Bone marrow (tissue), 2 donors: ENCODE measurements around the gene ST3GAL3.
"Not testable (repeated sequence)": the region's sequence is repeated elsewhere in the genome, so short reads cannot be mapped to it uniquely, and the experiment has no call there.

ENCODE experiments used
- DNase-seq, 2 donors: peaks; one replicate each; lab custom pipeline; 2025; lab: John Stamatoyannopoulos, UW

Gene ST3GAL3

GRCh38 chr1:43703836-43704235, 3.5 kb upstream of the ST3GAL3 start:
- no peak for DNase-seq

- no peak for DNase-seq
These were observed 2.5 kb upstream of the ST3GAL3 start for GRCh38 chr1:43704838-43705237.

GRCh38 chr1:43705334-43705733, 2.0 kb upstream of the ST3GAL3 start:
- no peak for DNase-seq

- no peak for DNase-seq
These were observed 1.2 kb upstream of the ST3GAL3 start for GRCh38 chr1:43705982-43706597.

GRCh38 chr1:43706598-43707189, 642 bp upstream of the ST3GAL3 start:
- no peak for DNase-seq

GRCh38 chr1:43708002-43708410, 670 bp downstream of the ST3GAL3 start:
- DNase-seq, result no peak

GRCh38 chr1:43711049-43711448, 3.7 kb downstream of the ST3GAL3 start:
- peak in 1 of 2 donors; percentile 56 for DNase-seq

GRCh38 chr1:43711524-43712386, 4.4 kb downstream of the ST3GAL3 start:
- no peak for DNase-seq

- DNase-seq, result no peak
These were observed 9.4 kb downstream of the ST3GAL3 start for GRCh38 chr1:43716559-43717281.

- DNase-seq, result no peak
These were observed 11.7 kb downstream of the ST3GAL3 start for GRCh38 chr1:43719063-43719462.

- DNase-seq, result not testable (repeated sequence)
These were observed 12.5 kb downstream of the ST3GAL3 start for GRCh38 chr1:43719670-43720419.

GRCh38 chr1:43722810-43723209, 15.5 kb downstream of the ST3GAL3 start:
- DNase-seq, result no peak

- no peak for DNase-seq
These were observed 22.6 kb downstream of the ST3GAL3 start for GRCh38 chr1:43729816-43730463.

GRCh38 chr1:43731867-43732531, 24.7 kb downstream of the ST3GAL3 start:
- no peak for DNase-seq

GRCh38 chr1:43736819-43737218, 29.5 kb downstream of the ST3GAL3 start:
- DNase-seq, result no peak

- DNase-seq, result no peak
These were observed 34.7 kb downstream of the ST3GAL3 start for GRCh38 chr1:43742026-43742425.

GRCh38 chr1:43743206-43743605, 35.9 kb downstream of the ST3GAL3 start:
- DNase-seq, result no peak

- no peak for DNase-seq
These were observed 40.4 kb downstream of the ST3GAL3 start for GRCh38 chr1:43747736-43748135.

- no peak for DNase-seq
These were observed 42.7 kb downstream of the ST3GAL3 start for GRCh38 chr1:43750083-43750482.

- DNase-seq, result no peak
These were observed 46.1 kb downstream of the ST3GAL3 start for GRCh38 chr1:43753422-43753821.

GRCh38 chr1:43754892-43755291, 47.6 kb downstream of the ST3GAL3 start:
- DNase-seq, result no peak
